C4-2B (cell line): ENCODE data around the gene SLC6A19.

ENCODE experiments used
- ZFX ChIP-seq: fragments of 450-650 bp; IDR thresholded peaks from 2 replicates; pipeline ENCODE4 v1.6.1; 2017
- TF ChIP-seq, protein P1 (sequence below): fragments of 450-650 bp; conservative IDR thresholded peaks from 2 replicates; pipeline ENCODE4 v1.5.1; 2017; ENCODE audit warnings: mild to moderate bottlenecking

DNA sequence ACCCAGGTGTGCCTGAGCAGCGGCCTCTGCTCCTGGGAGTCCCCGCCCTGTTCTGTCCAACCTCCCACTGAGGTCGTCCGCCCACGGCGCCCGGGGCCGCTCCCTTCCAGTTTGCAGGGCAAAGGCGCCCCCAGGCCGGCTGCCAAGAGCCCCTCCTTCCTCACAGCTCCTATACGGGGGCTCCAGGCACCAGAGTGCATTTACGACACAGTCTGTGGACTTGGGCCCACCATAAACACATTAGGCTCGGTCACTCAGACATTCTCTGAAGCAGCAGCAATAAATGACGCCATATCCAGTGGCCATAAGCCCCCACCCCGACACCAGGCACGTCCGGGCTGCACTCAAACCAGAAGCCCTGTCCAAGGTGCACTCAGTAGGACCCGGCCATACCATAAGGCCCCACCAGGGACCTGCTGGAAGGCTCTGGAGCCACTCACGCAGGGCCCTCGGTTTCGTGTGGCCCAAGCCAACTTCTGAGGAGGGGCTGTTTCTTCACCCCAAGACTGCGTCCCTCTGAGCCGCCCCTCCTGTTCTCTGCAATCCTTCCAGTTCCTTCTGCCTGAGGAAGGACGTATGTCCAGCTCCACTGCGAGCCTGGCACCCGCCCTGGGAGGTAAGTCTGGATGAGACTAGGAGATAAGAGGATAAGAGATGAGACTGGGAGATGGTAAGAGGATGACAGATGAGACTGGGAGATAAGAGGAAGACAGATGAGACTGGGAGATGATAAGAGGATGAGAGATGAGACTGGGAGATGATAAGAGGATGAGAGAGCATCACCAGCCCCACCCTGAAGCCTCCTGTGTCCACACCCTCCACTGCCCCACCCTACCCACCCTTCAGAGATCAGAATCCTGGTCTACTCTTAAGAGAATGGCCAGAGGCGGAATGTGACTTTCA, 50.5 kb downstream of the SLC6A19 start:
- TF ChIP-seq, protein P1, sequence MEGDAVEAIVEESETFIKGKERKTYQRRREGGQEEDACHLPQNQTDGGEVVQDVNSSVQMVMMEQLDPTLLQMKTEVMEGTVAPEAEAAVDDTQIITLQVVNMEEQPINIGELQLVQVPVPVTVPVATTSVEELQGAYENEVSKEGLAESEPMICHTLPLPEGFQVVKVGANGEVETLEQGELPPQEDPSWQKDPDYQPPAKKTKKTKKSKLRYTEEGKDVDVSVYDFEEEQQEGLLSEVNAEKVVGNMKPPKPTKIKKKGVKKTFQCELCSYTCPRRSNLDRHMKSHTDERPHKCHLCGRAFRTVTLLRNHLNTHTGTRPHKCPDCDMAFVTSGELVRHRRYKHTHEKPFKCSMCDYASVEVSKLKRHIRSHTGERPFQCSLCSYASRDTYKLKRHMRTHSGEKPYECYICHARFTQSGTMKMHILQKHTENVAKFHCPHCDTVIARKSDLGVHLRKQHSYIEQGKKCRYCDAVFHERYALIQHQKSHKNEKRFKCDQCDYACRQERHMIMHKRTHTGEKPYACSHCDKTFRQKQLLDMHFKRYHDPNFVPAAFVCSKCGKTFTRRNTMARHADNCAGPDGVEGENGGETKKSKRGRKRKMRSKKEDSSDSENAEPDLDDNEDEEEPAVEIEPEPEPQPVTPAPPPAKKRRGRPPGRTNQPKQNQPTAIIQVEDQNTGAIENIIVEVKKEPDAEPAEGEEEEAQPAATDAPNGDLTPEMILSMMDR: no peak
- TF ChIP-seq ZFX: no peak
